ENCODE results near the gene ARPP19.

DNA sequence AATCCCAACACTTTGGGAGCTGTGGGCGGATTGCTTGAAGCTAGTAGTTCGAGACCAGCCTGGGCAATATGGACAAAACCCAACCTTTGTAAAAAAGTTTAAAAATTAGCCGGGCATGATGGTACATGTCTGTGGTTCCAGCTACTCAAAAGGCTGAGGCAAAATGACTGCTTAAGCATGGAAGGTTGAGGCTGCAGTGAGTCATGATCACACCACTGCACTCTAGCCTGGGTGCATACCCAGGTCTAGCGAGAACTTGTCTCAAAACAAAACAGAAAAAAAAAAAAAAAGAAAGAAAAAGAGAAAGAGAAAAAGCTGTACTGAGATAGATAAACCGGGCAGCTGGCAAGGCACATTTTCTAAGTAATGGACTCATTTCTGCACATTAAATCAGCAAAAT is 10.6 kb downstream of the ARPP19 start:
- no peak for TF ChIP-seq CTCF (IDR thresholded peaks at IDR 0.05)
- no peak for TF ChIP-seq POLR2A (IDR thresholded peaks at IDR 0.05)

All from right lobe of liver (tissue), 4 donors.